Measurements from ENCODE around the gene RNF34.

RNF34 gene

GRCh38 chr12:121413917-121414316 lies 14.0 kb downstream of the RNF34 start:
- Mint-ChIP-seq H3K27ac (no peak overlapping the region), H3K27me3 (no peaks in the 10 kb centered on the region), H3K4me3 (no peak overlapping the region), H3K9me3 (no peaks in the 10 kb centered on the region), H3K4me1 (ENCODE audit: low read depth) (peaks cover 4% of the 10 kb centered on the region), H3K36me3 (ENCODE audit: low read depth) (peaks cover 54% of the 10 kb centered on the region)

- no peaks in the 10 kb centered on the region for H3K9me3 Mint-ChIP-seq
- H3K4me1 Mint-ChIP-seq (ENCODE audit: low read depth), result peaks cover 8% of the 10 kb centered on the region
- H3K27ac Mint-ChIP-seq, result no peak overlapping the region
- H3K4me3 Mint-ChIP-seq, result no peak overlapping the region
- H3K27me3 Mint-ChIP-seq, result no peaks in the 10 kb centered on the region
- peaks cover 74% of the 10 kb centered on the region for H3K36me3 Mint-ChIP-seq (ENCODE audit: low read depth)
These were observed 17.9 kb downstream of the RNF34 start for GRCh38 chr12:121417847-121418246.

- peaks cover 4% of the 10 kb centered on the region for H3K4me1 Mint-ChIP-seq (ENCODE audit: low read depth)
- H3K4me3 Mint-ChIP-seq, result no peak overlapping the region
- peaks cover 82% of the 10 kb centered on the region for H3K36me3 Mint-ChIP-seq (ENCODE audit: low read depth)
- H3K27me3 Mint-ChIP-seq, result no peaks in the 10 kb centered on the region
- H3K27ac Mint-ChIP-seq, result peak overlapping the region; percentile 13
- no peaks in the 10 kb centered on the region for H3K9me3 Mint-ChIP-seq
These were observed 20.2 kb downstream of the RNF34 start for GRCh38 chr12:121420109-121420508.

GRCh38 chr12:121423253-121423652 lies 23.3 kb downstream of the RNF34 start:
- peaks cover 83% of the 10 kb centered on the region for H3K36me3 Mint-ChIP-seq (ENCODE audit: low read depth)
- H3K9me3 Mint-ChIP-seq, result no peaks in the 10 kb centered on the region
- H3K4me1 Mint-ChIP-seq (ENCODE audit: low read depth), result peaks cover 8% of the 10 kb centered on the region
- H3K27ac Mint-ChIP-seq, result no peak overlapping the region
- no peaks in the 10 kb centered on the region for H3K27me3 Mint-ChIP-seq
- H3K4me3 Mint-ChIP-seq, result no peak overlapping the region

GRCh38 chr12:121423682-121424623 lies 24.0 kb downstream of the RNF34 start:
- Mint-ChIP-seq H3K4me3 (no peak overlapping the region), H3K4me1 (ENCODE audit: low read depth) (peaks cover 8% of the 10 kb centered on the region), H3K9me3 (no peaks in the 10 kb centered on the region), H3K36me3 (ENCODE audit: low read depth) (peaks cover 87% of the 10 kb centered on the region), H3K27me3 (no peaks in the 10 kb centered on the region), H3K27ac (no peak overlapping the region)

- no peak overlapping the region for H3K4me3 Mint-ChIP-seq
- peaks cover 87% of the 10 kb centered on the region for H3K36me3 Mint-ChIP-seq (ENCODE audit: low read depth)
- no peak overlapping the region for H3K27ac Mint-ChIP-seq
These were observed 24.7 kb downstream of the RNF34 start for GRCh38 chr12:121424624-121424975.

GRCh38 chr12:121427556-121428050 lies 27.7 kb downstream of the RNF34 start:
- Mint-ChIP-seq H3K27ac (peak overlapping the region; percentile 19), H3K9me3 (no peaks in the 10 kb centered on the region), H3K4me1 (ENCODE audit: low read depth) (peaks cover 4% of the 10 kb centered on the region), H3K27me3 (no peaks in the 10 kb centered on the region), H3K4me3 (no peak overlapping the region), H3K36me3 (ENCODE audit: low read depth) (peaks cover 89% of the 10 kb centered on the region)

More at GRCh38 chr12:121424624-121424975, 24.7 kb downstream of the RNF34 start:
- Mint-ChIP-seq H3K9me3 (no peaks in the 10 kb centered on the region), H3K4me1 (ENCODE audit: low read depth) (peaks cover 8% of the 10 kb centered on the region), H3K27me3 (no peaks in the 10 kb centered on the region)

- H3K36me3 Mint-ChIP-seq (ENCODE audit: low read depth), result peaks cover 89% of the 10 kb centered on the region
- no peak overlapping the region for H3K27ac Mint-ChIP-seq
- peaks cover 4% of the 10 kb centered on the region for H3K4me1 Mint-ChIP-seq (ENCODE audit: low read depth)
These were observed 29.0 kb downstream of the RNF34 start for GRCh38 chr12:121428883-121429282.

GRCh38 chr12:121430833-121431415 lies 31.0 kb downstream of the RNF34 start:
- Mint-ChIP-seq H3K4me3 (no peak overlapping the region), H3K4me1 (ENCODE audit: low read depth) (no peaks in the 10 kb centered on the region), H3K9me3 (no peaks in the 10 kb centered on the region), H3K27ac (no peak overlapping the region), H3K27me3 (no peaks in the 10 kb centered on the region), H3K36me3 (ENCODE audit: low read depth) (peaks cover 80% of the 10 kb centered on the region)

More at GRCh38 chr12:121428883-121429282, 29.0 kb downstream of the RNF34 start:
- no peak overlapping the region for H3K4me3 Mint-ChIP-seq
- no peaks in the 10 kb centered on the region for H3K27me3 Mint-ChIP-seq
- no peaks in the 10 kb centered on the region for H3K9me3 Mint-ChIP-seq

GRCh38 chr12:121432740-121433480 lies 33.0 kb downstream of the RNF34 start:
- Mint-ChIP-seq H3K9me3 (peaks cover 9% of the 10 kb centered on the region), H3K4me3 (no peak overlapping the region), H3K36me3 (ENCODE audit: low read depth) (peaks cover 85% of the 10 kb centered on the region), H3K4me1 (ENCODE audit: low read depth) (no peaks in the 10 kb centered on the region), H3K27me3 (no peaks in the 10 kb centered on the region), H3K27ac (peak overlapping the region; percentile 16)

GRCh38 chr12:121436706-121437105 lies 36.8 kb downstream of the RNF34 start:
- H3K27ac Mint-ChIP-seq, result no peak overlapping the region
- H3K9me3 Mint-ChIP-seq, result peaks cover 9% of the 10 kb centered on the region
- H3K4me1 Mint-ChIP-seq (ENCODE audit: low read depth), result no peaks in the 10 kb centered on the region
- no peak overlapping the region for H3K4me3 Mint-ChIP-seq
- no peaks in the 10 kb centered on the region for H3K27me3 Mint-ChIP-seq
- peaks cover 70% of the 10 kb centered on the region for H3K36me3 Mint-ChIP-seq (ENCODE audit: low read depth)

- no peak overlapping the region for H3K4me3 Mint-ChIP-seq
- H3K36me3 Mint-ChIP-seq (ENCODE audit: low read depth), result peaks cover 53% of the 10 kb centered on the region
- peaks cover 8% of the 10 kb centered on the region for H3K4me1 Mint-ChIP-seq (ENCODE audit: low read depth)
- H3K27ac Mint-ChIP-seq, result no peak overlapping the region
- H3K9me3 Mint-ChIP-seq, result peaks cover 9% of the 10 kb centered on the region
- H3K27me3 Mint-ChIP-seq, result no peaks in the 10 kb centered on the region
These were observed 39.0 kb downstream of the RNF34 start for GRCh38 chr12:121438905-121439304.

- no peak overlapping the region for H3K4me3 Mint-ChIP-seq
- H3K27ac Mint-ChIP-seq, result no peak overlapping the region
- peaks cover 14% of the 10 kb centered on the region for H3K4me1 Mint-ChIP-seq (ENCODE audit: low read depth)
- H3K9me3 Mint-ChIP-seq, result peaks cover 9% of the 10 kb centered on the region
- peaks cover 55% of the 10 kb centered on the region for H3K36me3 Mint-ChIP-seq (ENCODE audit: low read depth)
- no peaks in the 10 kb centered on the region for H3K27me3 Mint-ChIP-seq
These were observed 39.8 kb downstream of the RNF34 start for GRCh38 chr12:121439715-121440114.

GRCh38 chr12:121440768-121441167 lies 40.9 kb downstream of the RNF34 start:
- Mint-ChIP-seq H3K4me3 (no peak overlapping the region), H3K27me3 (no peaks in the 10 kb centered on the region), H3K27ac (no peak overlapping the region), H3K36me3 (ENCODE audit: low read depth) (peaks cover 48% of the 10 kb centered on the region), H3K9me3 (peaks cover 9% of the 10 kb centered on the region), H3K4me1 (ENCODE audit: low read depth) (peaks cover 14% of the 10 kb centered on the region)

- Mint-ChIP-seq H3K9me3 (peaks cover 7% of the 10 kb centered on the region), H3K36me3 (ENCODE audit: low read depth) (peaks cover 44% of the 10 kb centered on the region), H3K27ac (no peak overlapping the region), H3K4me3 (no peak overlapping the region), H3K27me3 (no peaks in the 10 kb centered on the region), H3K4me1 (ENCODE audit: low read depth) (peaks cover 14% of the 10 kb centered on the region)
These were observed 41.6 kb downstream of the RNF34 start for GRCh38 chr12:121441555-121441954.
